ENCODE data around the gene ZMYND19.

Gene ZMYND19

GRCh38 chr9:137590469-137591383, at the start of gene ZMYND19:
ZMYND19 (minus strand) TSS chr9:137590512; CDS start chr9:137590263, 249 bp downstream.
- no peak for TF ChIP-seq CTCF (IDR thresholded peaks at IDR 0.05)
- Histone ChIP-seq H3K9me3 (ENCODE audit: control insufficient read depth, low read length) (no peaks in the 10 kb centered on the region), H3K4me3 (ENCODE audit: low read depth, low read length) (peak within 1 kb of the TSS; percentile 75), H3K4me1 (peaks cover 4% of the 10 kb centered on the region), H3K27ac (no peak within 1 kb of the TSS), H3K4me2 (ENCODE audit: low read length) (peak within 1 kb of the TSS; percentile 91), H3K27me3 (ENCODE audit: control insufficient read depth, insufficient read depth, low read length) (no peaks in the 10 kb centered on the region), H3K79me2 (no peaks in the 10 kb centered on the region), H3K36me3 (ENCODE audit: control insufficient read depth, insufficient read depth, low read length) (no peaks in the 10 kb centered on the region), H2AFZ (peak within 1 kb of the TSS; percentile 83), H3K9ac (no peak within 1 kb of the TSS)

- Histone ChIP-seq H3K36me3 (ENCODE audit: control insufficient read depth, insufficient read depth, low read length) (no peaks in the 10 kb centered on the region), H3K4me1 (no peaks in the 10 kb centered on the region), H3K4me2 (ENCODE audit: low read length) (no peak overlapping the region), H3K27me3 (ENCODE audit: control insufficient read depth, insufficient read depth, low read length) (no peaks in the 10 kb centered on the region), H3K9ac (no peak overlapping the region), H2AFZ (no peak overlapping the region), H3K27ac (no peak overlapping the region), H3K79me2 (peaks cover 27% of the 10 kb centered on the region), H3K9me3 (ENCODE audit: control insufficient read depth, low read length) (no peaks in the 10 kb centered on the region), H3K4me3 (ENCODE audit: low read depth, low read length) (no peak overlapping the region)
- TF ChIP-seq CTCF (IDR thresholded peaks at IDR 0.05): no peak
Measured at GRCh38 chr9:137639303-137640051, 49.2 kb upstream of the ZMYND19 start.

- Histone ChIP-seq H2AFZ (no peak overlapping the region), H3K27ac (no peak overlapping the region), H3K9me3 (ENCODE audit: control insufficient read depth, low read length) (no peaks in the 10 kb centered on the region), H3K79me2 (peaks cover 27% of the 10 kb centered on the region), H3K4me3 (ENCODE audit: low read depth, low read length) (no peak overlapping the region), H3K9ac (no peak overlapping the region), H3K4me2 (ENCODE audit: low read length) (no peak overlapping the region), H3K4me1 (no peaks in the 10 kb centered on the region), H3K27me3 (ENCODE audit: control insufficient read depth, insufficient read depth, low read length) (no peaks in the 10 kb centered on the region), H3K36me3 (ENCODE audit: control insufficient read depth, insufficient read depth, low read length) (no peaks in the 10 kb centered on the region)
- TF ChIP-seq CTCF (IDR thresholded peaks at IDR 0.05): no peak
Measured at GRCh38 chr9:137638680-137639079, 48.4 kb upstream of the ZMYND19 start.

DNA sequence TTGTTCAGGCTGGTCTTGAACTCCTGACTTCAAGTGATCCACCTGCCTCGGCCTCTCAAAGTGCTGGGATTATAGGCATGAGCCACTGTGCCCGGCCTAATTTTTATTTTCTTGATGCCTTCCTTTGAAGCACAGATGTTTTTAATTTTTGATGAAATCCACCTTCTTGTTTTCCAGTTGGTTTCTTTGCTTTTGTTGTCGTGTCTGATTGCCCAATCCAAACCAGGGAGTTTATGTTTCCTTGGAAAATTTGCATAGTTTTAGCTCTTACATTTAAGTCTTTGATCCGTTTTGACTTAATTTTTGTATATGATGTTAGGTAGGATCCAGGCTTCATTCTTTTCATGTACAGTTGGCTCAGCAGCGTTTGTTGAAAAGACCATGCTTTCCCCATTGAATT, 43.7 kb upstream of the ZMYND19 start:
- H3K4me3 ChIP-seq (ENCODE audit: low read depth, low read length): no peak overlapping the region
- no peak overlapping the region for H3K4me2 ChIP-seq (ENCODE audit: low read length)
- no peaks in the 10 kb centered on the region for H3K27me3 ChIP-seq (ENCODE audit: control insufficient read depth, insufficient read depth, low read length)
- no peak overlapping the region for H3K9ac ChIP-seq
- H3K27ac ChIP-seq: no peak overlapping the region
- no peak overlapping the region for H2AFZ ChIP-seq
- H3K4me1 ChIP-seq: peaks cover 5% of the 10 kb centered on the region
- H3K36me3 ChIP-seq (ENCODE audit: control insufficient read depth, insufficient read depth, low read length): no peaks in the 10 kb centered on the region
- H3K79me2 ChIP-seq: peaks cover 20% of the 10 kb centered on the region
- no peak for TF ChIP-seq CTCF (IDR thresholded peaks at IDR 0.05)
- no peaks in the 10 kb centered on the region for H3K9me3 ChIP-seq (ENCODE audit: control insufficient read depth, low read length)
